ENCODE measurements around the gene ARHGAP19. TPM values are rescaled to one million over a fixed set of nuclear protein-coding genes. Genes with fewer than 3 reads are reported as not detected.
A peak's percentile ranks its signal among the peaks of the same experiment; 100 is the strongest.

ARHGAP19 gene, protein sequence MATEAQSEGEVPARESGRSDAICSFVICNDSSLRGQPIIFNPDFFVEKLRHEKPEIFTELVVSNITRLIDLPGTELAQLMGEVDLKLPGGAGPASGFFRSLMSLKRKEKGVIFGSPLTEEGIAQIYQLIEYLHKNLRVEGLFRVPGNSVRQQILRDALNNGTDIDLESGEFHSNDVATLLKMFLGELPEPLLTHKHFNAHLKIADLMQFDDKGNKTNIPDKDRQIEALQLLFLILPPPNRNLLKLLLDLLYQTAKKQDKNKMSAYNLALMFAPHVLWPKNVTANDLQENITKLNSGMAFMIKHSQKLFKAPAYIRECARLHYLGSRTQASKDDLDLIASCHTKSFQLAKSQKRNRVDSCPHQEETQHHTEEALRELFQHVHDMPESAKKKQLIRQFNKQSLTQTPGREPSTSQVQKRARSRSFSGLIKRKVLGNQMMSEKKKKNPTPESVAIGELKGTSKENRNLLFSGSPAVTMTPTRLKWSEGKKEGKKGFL
- 12.1 and 12.8 TPM in 2 replicates for polyA plus RNA-seq (2013)

- DNase-seq = peak; percentile 98
- H3K36me3 ChIP-seq (ENCODE audit: control insufficient read depth in 1 of 2, insufficient read depth in 2 of 2, low read length in 2 of 2) = no peaks in the 10 kb centered on the region
- peak within 1 kb of the TSS; percentile 38 for H3K4ac ChIP-seq (ENCODE audit: low read depth, low read length)
- H3K14ac ChIP-seq (ENCODE audit: low read length) = peak within 1 kb of the TSS; percentile 80
- no peak within 1 kb of the TSS for H3K23ac ChIP-seq (ENCODE audit: low read length)
- H3K9me3 ChIP-seq (ENCODE audit: insufficient read depth, low read depth, low read length) = no peaks in the 10 kb centered on the region
- peak within 1 kb of the TSS; percentile 72 for H4K12ac ChIP-seq (ENCODE audit: low read depth, low read length)
- peak within 1 kb of the TSS; percentile 91 for H2AFZ ChIP-seq (ENCODE audit: insufficient read depth, low read length, poor library complexity)
- no peak within 1 kb of the TSS for H2AK5ac ChIP-seq (ENCODE audit: low read length)
- H3K27ac ChIP-seq (ENCODE audit: low read depth, low read length) = peak within 1 kb of the TSS; percentile 96
- H2BK5ac ChIP-seq (ENCODE audit: low read depth, low read length, poor library complexity) = peak within 1 kb of the TSS; percentile 77
- peak within 1 kb of the TSS; percentile 76 for H3K9ac ChIP-seq (ENCODE audit: low read length)
- H3K18ac ChIP-seq (ENCODE audit: low read length) = peak within 1 kb of the TSS; percentile 78
- H3K27me3 ChIP-seq (ENCODE audit: insufficient read depth, low read length) = no peaks in the 10 kb centered on the region
- peak within 1 kb of the TSS; percentile 81 for H3K4me3 ChIP-seq (ENCODE audit: low read depth, low read length)
- peaks cover 0 to 2% of the 10 kb centered on the region in 2 experiments for H3K4me1 ChIP-seq (ENCODE audit: control insufficient read depth in 1 of 2, insufficient read depth in 2 of 2, low read length in 2 of 2)
- peaks cover 4% of the 10 kb centered on the region for H3K79me1 ChIP-seq (ENCODE audit: low read length)
- H4K91ac ChIP-seq (ENCODE audit: low read depth, low read length) = peak within 1 kb of the TSS; percentile 77
- WGBS (ENCODE audit: extremely low coverage, insufficient coverage, insufficient read length) = no CpG with 5 or more reads among the region's 55 CpGs
- H4K8ac ChIP-seq (ENCODE audit: low read depth, low read length) = peak within 1 kb of the TSS; percentile 86
- no peak within 1 kb of the TSS for H2BK12ac ChIP-seq (ENCODE audit: low read length)
- H3K4me2 ChIP-seq (ENCODE audit: low read length) = peak within 1 kb of the TSS; percentile 63
- peak within 1 kb of the TSS; percentile 85 for H2BK120ac ChIP-seq (ENCODE audit: insufficient read depth, low read length, poor library complexity)
- H3K79me2 ChIP-seq (ENCODE audit: control insufficient read depth, insufficient read depth, low read length, poor library complexity) = peaks cover 2% of the 10 kb centered on the region
These were observed at the start of gene ARHGAP19 for GRCh38 chr10:97292097-97292861. Gene ARHGAP19 (minus strand): TSS chr10:97292637. CDS start chr10:97292627, 10 bp downstream.

DNA sequence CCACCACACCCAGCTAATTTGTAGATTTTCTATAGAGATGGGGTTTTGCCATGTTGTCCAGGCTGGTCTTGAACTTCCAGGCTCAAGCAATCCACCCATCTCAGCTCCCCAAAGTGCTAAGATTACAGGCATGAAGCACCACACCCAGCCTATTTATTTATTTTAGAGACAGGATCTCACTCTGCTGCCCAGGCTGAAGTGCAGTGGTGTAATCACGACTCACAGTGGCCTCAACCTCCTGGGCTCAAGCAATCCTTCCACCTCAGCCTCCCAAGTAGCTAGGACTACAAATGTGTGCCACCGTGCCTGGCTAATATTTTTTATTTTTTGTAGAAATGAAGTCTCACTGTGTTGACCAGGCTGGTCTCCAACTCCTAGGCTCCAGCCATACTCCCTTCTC lies 49.0 kb upstream of the ARHGAP19 start:
- no peak overlapping the region for H2BK120ac ChIP-seq (ENCODE audit: insufficient read depth, low read length, poor library complexity)
- WGBS (ENCODE audit: extremely low coverage, insufficient coverage, insufficient read length) = no CpG with 5 or more reads among the region's 2 CpGs

DNA sequence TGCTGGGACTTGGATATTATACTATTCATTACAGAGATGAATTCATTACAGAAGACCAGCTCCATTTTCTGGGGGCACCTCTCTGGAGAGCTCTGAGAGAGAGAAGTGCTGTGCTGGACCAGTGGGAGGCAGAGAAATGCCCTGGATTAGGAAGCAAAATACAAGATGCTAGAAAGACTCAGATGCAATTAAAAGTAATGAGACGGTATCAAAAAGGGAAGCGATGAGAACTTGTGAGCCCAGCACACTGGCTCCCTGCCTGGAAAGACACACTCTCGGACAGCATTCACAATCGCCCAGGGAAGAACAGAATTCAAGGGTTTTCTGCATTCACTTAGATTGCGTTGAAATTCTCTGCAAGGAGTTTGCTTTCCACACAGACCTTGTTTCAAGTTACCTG lies 45.6 kb upstream of the ARHGAP19 start:
- Histone ChIP-seq H3K27ac (ENCODE audit: low read depth, low read length) (no peak overlapping the region), H2BK120ac (ENCODE audit: insufficient read depth, low read length, poor library complexity) (no peak overlapping the region), H3K9me3 (ENCODE audit: insufficient read depth, low read depth, low read length) (no peaks in the 10 kb centered on the region), H4K91ac (ENCODE audit: low read depth, low read length) (no peak overlapping the region), H3K18ac (ENCODE audit: low read length) (no peak overlapping the region), H4K12ac (ENCODE audit: low read depth, low read length) (no peak overlapping the region), H3K9ac (ENCODE audit: low read length) (no peak overlapping the region), H3K27me3 (ENCODE audit: insufficient read depth, low read length) (no peaks in the 10 kb centered on the region), H2BK5ac (ENCODE audit: low read depth, low read length, poor library complexity) (no peak overlapping the region), H3K79me2 (ENCODE audit: control insufficient read depth, insufficient read depth, low read length, poor library complexity) (peaks cover 2% of the 10 kb centered on the region), H3K14ac (ENCODE audit: low read length) (no peak overlapping the region), H2AFZ (ENCODE audit: insufficient read depth, low read length, poor library complexity) (no peak overlapping the region), H3K36me3 (ENCODE audit: control insufficient read depth in 1 of 2, insufficient read depth in 2 of 2, low read length in 2 of 2) (no peaks in the 10 kb centered on the region), H3K79me1 (ENCODE audit: low read length) (peaks cover 15% of the 10 kb centered on the region), H4K8ac (ENCODE audit: low read depth, low read length) (no peak overlapping the region), H2AK5ac (ENCODE audit: low read length) (no peak overlapping the region), H3K4ac (ENCODE audit: low read depth, low read length) (no peak overlapping the region), H3K23ac (ENCODE audit: low read length) (no peak overlapping the region), H2BK12ac (ENCODE audit: low read length) (no peak overlapping the region), H3K4me2 (ENCODE audit: low read length) (no peak overlapping the region), H3K4me3 (ENCODE audit: low read depth, low read length) (no peak overlapping the region), H3K4me1 (ENCODE audit: control insufficient read depth in 1 of 2, insufficient read depth in 2 of 2, low read length in 2 of 2) (peaks cover 0 to 11% of the 10 kb centered on the region in 2 experiments)
- no CpG with 5 or more reads among the region's 5 CpGs for WGBS (ENCODE audit: extremely low coverage, insufficient coverage, insufficient read length)
- no peak for DNase-seq

More for the DNA sequence above, 49.0 kb upstream of the ARHGAP19 start:
- no peak for DNase-seq
- no peak overlapping the region for H3K14ac ChIP-seq (ENCODE audit: low read length)
- no peak overlapping the region for H3K4me2 ChIP-seq (ENCODE audit: low read length)
- no peak overlapping the region for H3K4me3 ChIP-seq (ENCODE audit: low read depth, low read length)
- H3K4ac ChIP-seq (ENCODE audit: low read depth, low read length) = no peak overlapping the region
- no peaks in the 10 kb centered on the region for H3K27me3 ChIP-seq (ENCODE audit: insufficient read depth, low read length)
- H3K18ac ChIP-seq (ENCODE audit: low read length) = no peak overlapping the region
- H4K12ac ChIP-seq (ENCODE audit: low read depth, low read length) = no peak overlapping the region
- no peak overlapping the region for H2BK5ac ChIP-seq (ENCODE audit: low read depth, low read length, poor library complexity)
- H3K23ac ChIP-seq (ENCODE audit: low read length) = no peak overlapping the region
- no peak overlapping the region for H3K27ac ChIP-seq (ENCODE audit: low read depth, low read length)
- H3K9me3 ChIP-seq (ENCODE audit: insufficient read depth, low read depth, low read length) = no peaks in the 10 kb centered on the region
- no peak overlapping the region for H2BK12ac ChIP-seq (ENCODE audit: low read length)
- no peak overlapping the region for H4K91ac ChIP-seq (ENCODE audit: low read depth, low read length)
- no peaks in the 10 kb centered on the region for H3K79me2 ChIP-seq (ENCODE audit: control insufficient read depth, insufficient read depth, low read length, poor library complexity)
- H3K36me3 ChIP-seq (ENCODE audit: control insufficient read depth in 1 of 2, insufficient read depth in 2 of 2, low read length in 2 of 2) = no peaks in the 10 kb centered on the region
- no peak overlapping the region for H4K8ac ChIP-seq (ENCODE audit: low read depth, low read length)
- H3K79me1 ChIP-seq (ENCODE audit: low read length) = no peaks in the 10 kb centered on the region
- H2AK5ac ChIP-seq (ENCODE audit: low read length) = no peak overlapping the region
- H2AFZ ChIP-seq (ENCODE audit: insufficient read depth, low read length, poor library complexity) = no peak overlapping the region
- no peak overlapping the region for H3K9ac ChIP-seq (ENCODE audit: low read length)
- peaks cover 0 to 7% of the 10 kb centered on the region in 2 experiments for H3K4me1 ChIP-seq (ENCODE audit: control insufficient read depth in 1 of 2, insufficient read depth in 2 of 2, low read length in 2 of 2)

DNA sequence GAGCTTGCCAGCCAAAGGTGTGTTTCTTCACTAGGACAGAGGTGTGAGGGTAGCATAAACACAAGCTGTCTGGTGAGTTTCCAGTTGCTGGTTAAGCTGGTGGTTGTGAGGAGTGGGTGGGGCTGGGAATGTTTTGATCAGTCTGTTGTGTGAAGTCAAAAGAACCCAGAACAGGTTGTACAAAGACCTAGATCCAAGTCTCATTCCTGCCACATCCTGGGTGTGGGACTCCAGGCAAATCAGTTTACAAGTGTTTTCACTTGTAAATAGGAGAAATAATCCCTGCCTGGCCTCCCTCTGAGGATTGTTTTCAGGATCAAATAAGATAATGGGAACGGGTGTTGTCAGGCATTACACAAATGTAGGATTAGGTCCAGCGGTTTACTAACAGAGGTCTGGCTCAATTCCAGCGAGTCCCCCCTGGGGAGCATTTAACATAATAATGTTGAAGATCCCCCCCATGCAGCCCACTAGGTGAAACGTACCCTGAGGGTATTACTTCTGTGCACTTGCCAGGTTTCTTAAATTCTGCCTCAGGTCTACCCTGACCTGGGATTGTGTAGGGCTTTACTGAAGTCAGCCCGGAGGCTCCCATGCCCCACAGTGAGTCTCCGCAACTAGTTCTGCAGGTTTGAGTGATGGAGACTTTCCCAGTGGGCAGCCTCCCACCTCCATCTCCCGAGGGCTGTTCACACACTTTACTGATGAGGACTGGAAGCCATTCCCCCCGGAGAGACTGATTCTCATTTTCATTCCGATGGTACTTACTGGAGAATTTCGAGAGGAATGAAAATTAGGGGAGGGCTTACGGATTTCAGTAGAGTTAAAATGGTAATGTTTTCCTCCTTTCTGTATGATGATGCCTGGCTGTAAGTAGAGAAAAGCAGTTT lies 44.8 kb upstream of the ARHGAP19 start:
- H3K4me3 ChIP-seq (ENCODE audit: low read depth, low read length) = no peak overlapping the region
- WGBS (ENCODE audit: extremely low coverage, insufficient coverage, insufficient read length) = no CpG with 5 or more reads among the region's 11 CpGs

More for the DNA sequence above, 44.8 kb upstream of the ARHGAP19 start:
- Histone ChIP-seq H3K4ac (ENCODE audit: low read depth, low read length) (no peak overlapping the region), H4K8ac (ENCODE audit: low read depth, low read length) (no peak overlapping the region), H3K14ac (ENCODE audit: low read length) (no peak overlapping the region), H3K79me1 (ENCODE audit: low read length) (peaks cover 15% of the 10 kb centered on the region), H4K12ac (ENCODE audit: low read depth, low read length) (no peak overlapping the region), H2BK120ac (ENCODE audit: insufficient read depth, low read length, poor library complexity) (no peak overlapping the region), H2BK5ac (ENCODE audit: low read depth, low read length, poor library complexity) (peak overlapping the region; percentile 19), H2AK5ac (ENCODE audit: low read length) (no peak overlapping the region), H3K79me2 (ENCODE audit: control insufficient read depth, insufficient read depth, low read length, poor library complexity) (peaks cover 2% of the 10 kb centered on the region), H3K18ac (ENCODE audit: low read length) (no peak overlapping the region), H3K4me1 (ENCODE audit: control insufficient read depth in 1 of 2, insufficient read depth in 2 of 2, low read length in 2 of 2) (peaks cover 3 to 14% of the 10 kb centered on the region in 2 experiments), H3K23ac (ENCODE audit: low read length) (no peak overlapping the region), H3K36me3 (ENCODE audit: control insufficient read depth in 1 of 2, insufficient read depth in 2 of 2, low read length in 2 of 2) (no peaks in the 10 kb centered on the region), H3K27ac (ENCODE audit: low read depth, low read length) (no peak overlapping the region), H3K9me3 (ENCODE audit: insufficient read depth, low read depth, low read length) (no peaks in the 10 kb centered on the region), H2AFZ (ENCODE audit: insufficient read depth, low read length, poor library complexity) (no peak overlapping the region), H3K9ac (ENCODE audit: low read length) (no peak overlapping the region), H3K27me3 (ENCODE audit: insufficient read depth, low read length) (no peaks in the 10 kb centered on the region), H4K91ac (ENCODE audit: low read depth, low read length) (no peak overlapping the region), H2BK12ac (ENCODE audit: low read length) (no peak overlapping the region), H3K4me2 (ENCODE audit: low read length) (peak overlapping the region; percentile 48)
- DNase-seq = peak; percentile 84 to 88

Data from trophoblast cell (in vitro differentiated cells and primary cell).